Esophagus muscularis mucosa (tissue), 4 donors: Measurements from ENCODE around the gene NCKAP1.

Experiments
- EP300 ChIP-seq: sonication (generic); formaldehyde crosslinking; IDR thresholded peaks from one replicate; pipeline ENCODE4 v1.6.1; 2017; ENCODE audit warnings: antibody characterized with exemption
- POLR2A ChIP-seq: fragments of 450-650 bp; IDR thresholded peaks from one replicate; pipeline ENCODE4 v1.6.1; 2017; ENCODE audit warnings: antibody characterized with exemption, moderate library complexity, mild to moderate bottlenecking, low read depth
- POLR2AphosphoS5 ChIP-seq, 2 donors: sonication (generic); formaldehyde crosslinking; IDR thresholded peaks; one replicate each; pipeline ENCODE4 v1.6.1; 2017; ENCODE audit warnings: antibody characterized with exemption in 2 of 2
- TF ChIP-seq, protein P1 (sequence below), 3 experiments: fragments of 200-600 bp in 2 of 3; fragments of 450-650 bp in 1 of 3; sonication (generic) in 2 of 3; IDR thresholded peaks; one replicate each; pipeline ENCODE4 v1.5.1; 2017 to 2019; ENCODE audit warnings: antibody characterized with exemption in 3 of 3, mild to moderate bottlenecking in 2 of 3, moderate library complexity in 1 of 3

DNA sequence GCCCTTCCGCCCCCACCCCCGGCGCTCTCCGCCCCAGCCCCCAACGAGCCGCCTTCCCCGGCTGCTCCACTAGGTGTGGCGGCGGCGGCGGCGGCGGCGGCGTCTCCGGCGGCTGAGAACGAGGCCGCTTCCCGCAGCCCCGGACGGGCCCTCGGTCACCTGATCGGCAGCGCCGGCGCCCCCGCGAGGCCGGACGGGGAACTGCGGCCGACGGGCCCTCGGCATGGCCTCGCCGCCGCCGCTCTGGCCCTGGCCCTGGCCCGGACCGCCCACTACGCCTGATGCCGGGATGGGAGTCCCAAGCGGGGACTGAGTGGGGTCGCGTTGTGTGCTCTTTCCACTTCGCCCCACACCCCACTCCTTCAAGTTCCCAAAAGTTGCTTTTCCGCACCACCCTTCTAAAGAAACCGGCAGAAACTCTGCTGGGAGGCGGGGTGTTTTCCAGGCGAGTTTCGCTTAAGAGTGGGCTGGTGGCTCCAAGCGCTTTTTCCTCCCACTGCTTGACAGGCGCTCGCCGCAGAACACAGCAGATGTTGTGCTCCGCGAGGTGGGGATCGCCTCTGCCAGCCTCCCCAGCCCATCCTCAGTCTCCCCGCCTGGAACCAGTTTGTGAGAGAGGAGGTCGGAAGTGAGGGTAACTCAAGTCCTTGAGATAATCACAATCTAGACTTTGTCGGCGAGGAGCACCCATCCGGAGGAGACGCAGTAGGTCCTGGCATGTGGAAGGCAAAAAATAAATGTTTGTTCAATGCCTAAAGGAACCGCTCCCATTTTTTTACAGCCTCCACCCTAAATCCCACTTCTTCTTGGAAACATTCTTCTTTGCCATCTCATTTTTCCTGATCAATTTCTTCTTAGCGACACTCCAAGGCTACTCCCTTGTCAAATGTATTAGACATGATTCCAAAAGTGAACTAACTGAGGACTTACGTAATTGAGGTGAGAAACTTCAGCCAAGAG is at the start of gene NCKAP1:
- TF ChIP-seq, protein P1, sequence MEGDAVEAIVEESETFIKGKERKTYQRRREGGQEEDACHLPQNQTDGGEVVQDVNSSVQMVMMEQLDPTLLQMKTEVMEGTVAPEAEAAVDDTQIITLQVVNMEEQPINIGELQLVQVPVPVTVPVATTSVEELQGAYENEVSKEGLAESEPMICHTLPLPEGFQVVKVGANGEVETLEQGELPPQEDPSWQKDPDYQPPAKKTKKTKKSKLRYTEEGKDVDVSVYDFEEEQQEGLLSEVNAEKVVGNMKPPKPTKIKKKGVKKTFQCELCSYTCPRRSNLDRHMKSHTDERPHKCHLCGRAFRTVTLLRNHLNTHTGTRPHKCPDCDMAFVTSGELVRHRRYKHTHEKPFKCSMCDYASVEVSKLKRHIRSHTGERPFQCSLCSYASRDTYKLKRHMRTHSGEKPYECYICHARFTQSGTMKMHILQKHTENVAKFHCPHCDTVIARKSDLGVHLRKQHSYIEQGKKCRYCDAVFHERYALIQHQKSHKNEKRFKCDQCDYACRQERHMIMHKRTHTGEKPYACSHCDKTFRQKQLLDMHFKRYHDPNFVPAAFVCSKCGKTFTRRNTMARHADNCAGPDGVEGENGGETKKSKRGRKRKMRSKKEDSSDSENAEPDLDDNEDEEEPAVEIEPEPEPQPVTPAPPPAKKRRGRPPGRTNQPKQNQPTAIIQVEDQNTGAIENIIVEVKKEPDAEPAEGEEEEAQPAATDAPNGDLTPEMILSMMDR (IDR thresholded peaks at IDR 0.05), result peak; percentile 94 to 99 (median 97)
- TF ChIP-seq EP300 (no peak), POLR2AphosphoS5 (IDR thresholded peaks at IDR 0.05) (peak; percentile 47 to 76), POLR2A (no peak)
